Spleen (tissue), 11 donors: ENCODE results near the gene RAVER2. TPM values are rescaled to one million over a fixed set of nuclear protein-coding genes. Genes with fewer than 3 reads are reported as not detected.

ENCODE experiments used
- DNase-seq: peaks from one replicate; pipeline ENCODE4 v3.0.0-alpha.2; 2020
- H3K27ac ChIP-seq, 8 donors: fragments of 200-600 bp; sonication (generic) in 7 of 8; 1 replicate in 4 of 8; 2 replicates in 4 of 8; pipeline versions ENCODE4 v1.5.0 to v1.8.0; 2016 to 2021; ENCODE audit warnings: inconsistent platforms in 4 of 8, mild to moderate bottlenecking in 4 of 8, moderate library complexity in 1 of 8
- H3K27me3 ChIP-seq, 7 donors: fragments of 200-600 bp; sonication (generic) in 6 of 7; replicated peaks in 1 of 7; 1 replicate in 4 of 7; 2 replicates in 3 of 7; pipeline versions ENCODE4 v1.5.0 to v1.8.0; 2016 to 2021; ENCODE audit warnings: inconsistent platforms in 3 of 7, mild to moderate bottlenecking in 1 of 7
- H3K36me3 ChIP-seq, 6 donors: fragments of 200-600 bp; sonication (generic) in 5 of 6; 1 replicate in 4 of 6; 2 replicates in 2 of 6; pipeline versions ENCODE4 v1.5.0 to v1.8.0; 2016 to 2021; ENCODE audit warnings: inconsistent platforms in 2 of 6
- H3K4me1 ChIP-seq, 6 donors: fragments of 200-600 bp; sonication (generic) in 5 of 6; 1 replicate in 3 of 6; 2 replicates in 3 of 6; pipeline versions ENCODE4 v1.5.0 to v1.8.0; 2016 to 2021; ENCODE audit warnings: inconsistent platforms in 3 of 6
- H3K4me3 ChIP-seq, 8 donors: fragments of 200-600 bp; sonication (generic) in 7 of 8; 1 replicate in 4 of 8; 2 replicates in 4 of 8; pipeline versions ENCODE4 v1.5.0 to v1.8.0; 2016 to 2021; ENCODE audit warnings: inconsistent platforms in 4 of 8, mild to moderate bottlenecking in 4 of 8, moderate library complexity in 2 of 8
- H3K9me3 ChIP-seq, 8 donors: fragments of 200-600 bp; sonication (generic) in 7 of 8; 1 replicate in 4 of 8; 2 replicates in 4 of 8; pipeline versions ENCODE4 v1.5.0 to v1.8.0; 2016 to 2021; ENCODE audit warnings: inconsistent platforms in 4 of 8
- POLR2A ChIP-seq, 3 donors: fragments of 450-650 bp; IDR thresholded peaks; one replicate each; pipeline ENCODE4 v1.5.1; 2017; ENCODE audit warnings: antibody characterized with exemption in 3 of 3, mild to moderate bottlenecking in 1 of 3
- POLR2AphosphoS5 ChIP-seq, 3 donors: sonication (generic); formaldehyde crosslinking; IDR thresholded peaks; one replicate each; pipeline ENCODE4 v1.5.1; 2017; ENCODE audit warnings: antibody characterized with exemption in 3 of 3
- WGBS, 5 donors: extraction: QIAGEN DNeasy Blood & Tissue Kit in 3 of 5; methylation state at CpG; one replicate each; pipeline versions ENCODE4 v1.1.5 to v1.1.7; 2013 to 2018; 5-methylcytosine and 5-hydroxymethylcytosine counted together
- intact Hi-C: fragments of 100-400 bp; cut with DNase I; formaldehyde crosslinking; loops from one replicate; pipeline ENCODE4 v1.15.0; 2023; ENCODE audit warnings: low total_unique reads
- polyA plus RNA-seq, 3 donors: library from polyadenylated mRNA; stranded (reverse); fragments of 200-250 nt; gene quantifications; one replicate each; pipeline ENCODE4 v1.2.1, GENCODE V29; 2013
- total RNA-seq, 7 donors: library from RNA; depleted of rRNA in 3 of 7; stranded (reverse); fragments of >200 nt in 3 of 7; fragmentation: NEBNext Ultra II Directional in 4 of 7; extraction: Animal tissue kit (Norgen Biotek cat#: 25700) in 4 of 7; gene quantifications; one replicate each; pipeline versions ENCODE4 v1.1.0 to v1.2.1, GENCODE V29; 2016 to 2021
- TF ChIP-seq, protein P1 (sequence below), 11 experiments: fragments of 200-600 bp in 7 of 11; fragments of 450-650 bp in 4 of 11; sonication (generic) in 4 of 11; IDR thresholded peaks in 8 of 11; conservative IDR thresholded peaks in 3 of 11; 1 replicate in 7 of 11; 2 replicates in 4 of 11; pipeline versions ENCODE4 v1.4.0 to v1.8.0; 2016 to 2021; ENCODE audit warnings: antibody characterized with exemption in 11 of 11, inconsistent platforms in 4 of 11, mild to moderate bottlenecking in 1 of 11
- donor health status: healthy with polysubstance abuse.
- donor health status: DM: no; HTN: no; CAD: no; lungs with moderate emphysema.
- donor health status: DM: no; HTN: no; CAD: no.
- donor health status: Bipolar disorder and iron deficiency.
- donor health status: healthy.
- donor health status: DM: no; HTN: no; CAD: no.
- donor health status: DM: yes; HTN: yes; CAD: no.

RAVER2 gene
- total and polyA plus RNA-seq, 10 donors: 1.8 to 14.1 (median 7.7) TPM

DNA sequence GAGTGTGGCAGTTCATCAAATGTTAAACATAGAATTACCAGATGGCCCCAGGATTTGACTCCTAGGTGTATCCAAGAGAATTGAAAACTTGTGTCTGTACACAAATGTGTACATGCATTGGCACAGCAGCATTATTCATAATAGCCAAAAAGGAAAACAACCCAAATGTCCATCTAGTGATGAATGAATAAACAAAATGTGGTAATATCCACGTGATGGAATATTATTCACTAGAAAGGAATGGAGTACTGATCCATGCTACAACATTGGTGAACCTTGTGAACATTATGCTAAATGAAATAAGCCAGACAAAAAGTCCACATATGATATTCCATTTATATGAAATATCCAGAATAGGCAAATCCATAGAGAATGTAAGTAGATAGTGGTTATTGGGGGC, 77.7 kb downstream of the RAVER2 start:
- no peak for TF ChIP-seq POLR2AphosphoS5 (IDR thresholded peaks at IDR 0.05)
- no peak for TF ChIP-seq POLR2A (IDR thresholded peaks at IDR 0.05)
- TF ChIP-seq, protein P1, sequence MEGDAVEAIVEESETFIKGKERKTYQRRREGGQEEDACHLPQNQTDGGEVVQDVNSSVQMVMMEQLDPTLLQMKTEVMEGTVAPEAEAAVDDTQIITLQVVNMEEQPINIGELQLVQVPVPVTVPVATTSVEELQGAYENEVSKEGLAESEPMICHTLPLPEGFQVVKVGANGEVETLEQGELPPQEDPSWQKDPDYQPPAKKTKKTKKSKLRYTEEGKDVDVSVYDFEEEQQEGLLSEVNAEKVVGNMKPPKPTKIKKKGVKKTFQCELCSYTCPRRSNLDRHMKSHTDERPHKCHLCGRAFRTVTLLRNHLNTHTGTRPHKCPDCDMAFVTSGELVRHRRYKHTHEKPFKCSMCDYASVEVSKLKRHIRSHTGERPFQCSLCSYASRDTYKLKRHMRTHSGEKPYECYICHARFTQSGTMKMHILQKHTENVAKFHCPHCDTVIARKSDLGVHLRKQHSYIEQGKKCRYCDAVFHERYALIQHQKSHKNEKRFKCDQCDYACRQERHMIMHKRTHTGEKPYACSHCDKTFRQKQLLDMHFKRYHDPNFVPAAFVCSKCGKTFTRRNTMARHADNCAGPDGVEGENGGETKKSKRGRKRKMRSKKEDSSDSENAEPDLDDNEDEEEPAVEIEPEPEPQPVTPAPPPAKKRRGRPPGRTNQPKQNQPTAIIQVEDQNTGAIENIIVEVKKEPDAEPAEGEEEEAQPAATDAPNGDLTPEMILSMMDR (IDR thresholded peaks at IDR 0.05 in 8 of 11, conservative IDR thresholded peaks at IDR 0.05 in 3 of 11): no peak
- no peaks in the 10 kb centered on the region for H3K9me3 ChIP-seq
- intact Hi-C loops: loop anchor here (5.0 kb wide), 2 partner anchors 135 to 555 kb away; no protein-coding TSS in a partner anchor
- peaks cover 0 to 18% (median 3%) of the 10 kb centered on the region in 6 donors for H3K4me1 ChIP-seq
- H3K4me3 ChIP-seq: no peak overlapping the region
- no peak overlapping the region for H3K27ac ChIP-seq
- no peaks in the 10 kb centered on the region for H3K27me3 ChIP-seq
- H3K36me3 ChIP-seq: no peaks in the 10 kb centered on the region
- no peak for DNase-seq
- WGBS, 5 donors: 65 to 91% (median 76%) methylated on average over 1 of the region's 1 CpG

GRCh38 chr1:64823691-64824476, 79.0 kb downstream of the RAVER2 start:
- Histone ChIP-seq H3K36me3 (no peaks in the 10 kb centered on the region), H3K4me1 (peaks cover 5 to 30% (median 14%) of the 10 kb centered on the region in 6 donors), H3K27ac (no peak overlapping the region), H3K27me3 (no peaks in the 10 kb centered on the region), H3K9me3 (no peaks in the 10 kb centered on the region), H3K4me3 (peak overlapping the region in 2 of 8 donors; percentile 13 to 17)
- TF ChIP-seq, protein P1 (IDR thresholded peaks at IDR 0.05 in 8 of 11, conservative IDR thresholded peaks at IDR 0.05 in 3 of 11): peak; percentile 66 to 90 (median 83)
- TF ChIP-seq POLR2A (IDR thresholded peaks at IDR 0.05) (no peak), POLR2AphosphoS5 (IDR thresholded peaks at IDR 0.05) (peak in 1 of 3 donors; percentile 15)
- no peak for DNase-seq
- WGBS, 5 donors: 55 to 71% (median 63%) methylated on average over 11 of the region's 11 CpGs
- intact Hi-C loops: loop anchor here (5.0 kb wide), 2 partner anchors 137 to 557 kb away; no protein-coding TSS in a partner anchor

DNA sequence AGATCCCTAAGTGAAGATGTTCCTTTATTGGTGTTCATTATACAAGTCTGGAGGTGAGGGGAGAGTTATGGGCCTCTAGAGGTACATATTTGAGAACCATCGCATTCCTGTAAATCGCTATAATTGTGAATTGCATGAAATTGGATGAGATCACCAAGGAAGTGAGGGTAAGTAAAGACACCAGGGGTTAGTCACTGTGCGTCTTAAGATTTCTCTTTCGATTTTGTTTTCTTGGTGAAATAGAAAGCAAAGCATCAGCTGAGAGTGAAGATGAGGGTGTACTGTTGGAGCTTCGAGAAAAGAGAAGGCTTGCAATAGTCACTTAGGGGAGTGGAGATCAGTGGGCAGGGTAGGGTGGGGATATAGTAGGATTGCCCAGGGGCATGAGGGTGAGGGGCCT, 82.1 kb downstream of the RAVER2 start:
- 72 to 85% (median 80%) methylated on average over 5 of the region's 5 CpGs for WGBS, 5 donors
- TF ChIP-seq POLR2AphosphoS5 (IDR thresholded peaks at IDR 0.05) (no peak), POLR2A (IDR thresholded peaks at IDR 0.05) (no peak)
- TF ChIP-seq, protein P1 (IDR thresholded peaks at IDR 0.05 in 8 of 11, conservative IDR thresholded peaks at IDR 0.05 in 3 of 11): no peak
- Histone ChIP-seq H3K36me3 (peaks cover 0 to 15% (median 3%) of the 10 kb centered on the region in 6 donors), H3K4me1 (peaks cover 8 to 43% (median 22%) of the 10 kb centered on the region in 6 donors), H3K9me3 (no peaks in the 10 kb centered on the region), H3K27me3 (no peaks in the 10 kb centered on the region), H3K4me3 (peak overlapping the region in 1 of 8 donors; percentile 17), H3K27ac (peak overlapping the region in 7 of 8 donors; percentile 30 to 73 (median 53))
- no peak for DNase-seq
- intact Hi-C loops: no loop called here

DNA sequence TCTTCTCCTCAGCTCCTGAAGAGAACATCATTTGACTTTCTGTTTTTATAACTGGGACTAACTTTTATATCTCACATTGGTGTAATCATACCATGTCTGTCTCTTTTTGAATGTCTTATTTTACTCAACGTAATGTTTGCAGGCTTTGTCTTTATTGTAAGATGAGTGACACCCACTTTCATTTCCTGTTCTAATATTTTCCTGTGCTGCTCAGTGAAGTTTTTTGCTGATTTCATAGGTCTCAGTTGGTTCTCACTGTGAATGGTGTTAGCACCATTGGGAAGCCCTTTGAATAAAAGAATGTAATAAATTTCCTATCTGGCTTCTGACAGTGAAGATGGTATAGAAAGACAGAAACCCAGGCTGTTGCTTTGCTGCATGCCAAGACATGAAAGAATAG, 84.0 kb downstream of the RAVER2 start:
- 4 to 17% (median 8%) methylated on average over 1 of the region's 1 CpG for WGBS, 5 donors

More for the DNA sequence above, 84.0 kb downstream of the RAVER2 start:
- Histone ChIP-seq H3K4me1 (peaks cover 8 to 41% (median 22%) of the 10 kb centered on the region in 6 donors), H3K27ac (peak overlapping the region in 3 of 8 donors; percentile 27 to 56 (median 55)), H3K27me3 (no peaks in the 10 kb centered on the region), H3K4me3 (no peak overlapping the region), H3K9me3 (no peaks in the 10 kb centered on the region), H3K36me3 (peaks cover under 1 to 33% (median 19%) of the 10 kb centered on the region in 6 donors)
- no peak for DNase-seq
- intact Hi-C loops: no loop called here
- TF ChIP-seq POLR2A (IDR thresholded peaks at IDR 0.05): no peak
- TF ChIP-seq POLR2AphosphoS5 (IDR thresholded peaks at IDR 0.05): no peak
- TF ChIP-seq, protein P1 (IDR thresholded peaks at IDR 0.05 in 8 of 11, conservative IDR thresholded peaks at IDR 0.05 in 3 of 11): no peak
